Middle frontal gyrus (tissue), 1 donor: ENCODE data around the gene MPP2.
"Not testable (repeated sequence)": the region's sequence is repeated elsewhere in the genome, so short reads cannot be mapped to it uniquely, and the experiment has no call there.

Experiments
- DNase-seq: peaks from one replicate; pipeline ENCODE4 v3.0.0-alpha.2; 2015; ENCODE audit warnings: low spot score; ENCODE audit errors: extremely low spot score

The MPP2 gene

GRCh38 chr17:43877451-43878155 lies 29.7 kb downstream of the MPP2 start:
- DNase-seq: no peak

GRCh38 chr17:43877031-43877430 lies 30.3 kb downstream of the MPP2 start:
- DNase-seq: no peak

GRCh38 chr17:43875476-43876147 lies 31.7 kb downstream of the MPP2 start:
- DNase-seq: no peak

GRCh38 chr17:43874293-43874692 lies 33.0 kb downstream of the MPP2 start:
- no peak for DNase-seq

GRCh38 chr17:43873815-43874214 lies 33.5 kb downstream of the MPP2 start:
- DNase-seq: no peak

GRCh38 chr17:43873091-43873490 lies 34.2 kb downstream of the MPP2 start:
- DNase-seq: no peak

GRCh38 chr17:43871946-43872690 lies 35.2 kb downstream of the MPP2 start:
- DNase-seq: no peak

GRCh38 chr17:43869031-43869430 lies 38.3 kb downstream of the MPP2 start:
- DNase-seq: not testable (repeated sequence)

- DNase-seq: no peak
These were observed 38.9 kb downstream of the MPP2 start for GRCh38 chr17:43868226-43868994.

- no peak for DNase-seq
These were observed 43.0 kb downstream of the MPP2 start for GRCh38 chr17:43864161-43864984.

GRCh38 chr17:43861960-43862359 lies 45.4 kb downstream of the MPP2 start:
- DNase-seq: no peak

- no peak for DNase-seq
These were observed 46.3 kb downstream of the MPP2 start for GRCh38 chr17:43860927-43861622.

- no peak for DNase-seq
These were observed 47.1 kb downstream of the MPP2 start for GRCh38 chr17:43860077-43860725.

- DNase-seq: no peak
These were observed 49.3 kb downstream of the MPP2 start for GRCh38 chr17:43857957-43858600.

GRCh38 chr17:43857141-43857540 lies 50.2 kb downstream of the MPP2 start:
- no peak for DNase-seq

- no peak for DNase-seq
These were observed 51.2 kb downstream of the MPP2 start for GRCh38 chr17:43856141-43856540.

GRCh38 chr17:43855061-43855460 lies 52.3 kb downstream of the MPP2 start:
- DNase-seq: no peak

- DNase-seq: no peak
These were observed 52.8 kb downstream of the MPP2 start for GRCh38 chr17:43854498-43854897.

GRCh38 chr17:43853546-43853945 lies 53.8 kb downstream of the MPP2 start:
- DNase-seq: no peak
